Prostate gland (tissue), 2 donors: ENCODE data around the gene PITPNB.

ENCODE experiments used
- CTCF ChIP-seq, 4 experiments: fragments of 200-600 bp in 2 of 4; fragments of 450-650 bp in 2 of 4; sonication (generic) in 2 of 4; IDR thresholded peaks; 1 replicate in 3 of 4; 2 replicates in 1 of 4; pipeline ENCODE4 v1.5.1; 2016 to 2019; ENCODE audit warnings: antibody characterized with exemption in 4 of 4, mild to moderate bottlenecking in 2 of 4, moderate library complexity in 2 of 4
- POLR2AphosphoS5 ChIP-seq: sonication (generic); formaldehyde crosslinking; IDR thresholded peaks from one replicate; pipeline ENCODE4 v1.6.1; 2017; ENCODE audit warnings: antibody characterized with exemption

GRCh38 chr22:27802346-27803073 lies 116.5 kb downstream of the PITPNB start:
- TF ChIP-seq CTCF (IDR thresholded peaks at IDR 0.05) (no peak), POLR2AphosphoS5 (no peak)
